GM21528 (cell line): Measurements from ENCODE around the gene SLC28A1.

Experiments
- ATAC-seq: cut with Tn5 transposase; IDR thresholded peaks from one replicate; pipeline ENCODE4 v1.9.1; 2021; ENCODE audit warnings: mild to moderate bottlenecking, moderate library complexity; ENCODE audit not compliant: unreplicated experiment, low FRiP score

Gene SLC28A1

GRCh38 chr15:84881520-84881830 is 3.0 kb upstream of the SLC28A1 start:
- no peak for ATAC-seq

- no peak for ATAC-seq
These were observed 996 bp upstream of the SLC28A1 start for GRCh38 chr15:84883466-84883865.

GRCh38 chr15:84885801-84886200 is 1.3 kb downstream of the SLC28A1 start:
- no peak for ATAC-seq

- no peak for ATAC-seq
These were observed 1.9 kb downstream of the SLC28A1 start for GRCh38 chr15:84886211-84886983.

GRCh38 chr15:84886984-84887299 is 2.5 kb downstream of the SLC28A1 start:
- no peak for ATAC-seq

- ATAC-seq = no peak
These were observed 3.5 kb downstream of the SLC28A1 start for GRCh38 chr15:84887938-84888337.

GRCh38 chr15:84888639-84889038 is 4.2 kb downstream of the SLC28A1 start:
- ATAC-seq = no peak

- ATAC-seq = no peak
These were observed 5.0 kb downstream of the SLC28A1 start for GRCh38 chr15:84889313-84889990.

GRCh38 chr15:84889991-84890669 is 5.7 kb downstream of the SLC28A1 start:
- no peak for ATAC-seq

GRCh38 chr15:84890670-84891162 is 6.3 kb downstream of the SLC28A1 start:
- ATAC-seq = no peak

- ATAC-seq = no peak
These were observed 6.9 kb downstream of the SLC28A1 start for GRCh38 chr15:84891339-84891738.

- no peak for ATAC-seq
These were observed 8.4 kb downstream of the SLC28A1 start for GRCh38 chr15:84892786-84893307.

- no peak for ATAC-seq
These were observed 9.1 kb downstream of the SLC28A1 start for GRCh38 chr15:84893607-84894006.

GRCh38 chr15:84894736-84895425 is 10.4 kb downstream of the SLC28A1 start:
- no peak for ATAC-seq

GRCh38 chr15:84898761-84899160 is 14.3 kb downstream of the SLC28A1 start:
- ATAC-seq = no peak

- ATAC-seq = no peak
These were observed 15.3 kb downstream of the SLC28A1 start for GRCh38 chr15:84899750-84900149.

- ATAC-seq = no peak
These were observed 17.1 kb downstream of the SLC28A1 start for GRCh38 chr15:84901540-84901939.

GRCh38 chr15:84903751-84904150 is 19.3 kb downstream of the SLC28A1 start:
- no peak for ATAC-seq

- no peak for ATAC-seq
These were observed 20.0 kb downstream of the SLC28A1 start for GRCh38 chr15:84904419-84904818.

- no peak for ATAC-seq
These were observed 20.8 kb downstream of the SLC28A1 start for GRCh38 chr15:84905016-84905916.
